ENCODE data around the gene SPOCK3.

- TF ChIP-seq CTCF (IDR thresholded peaks at IDR 0.05): no peak
- no peak for TF ChIP-seq POLR2A (IDR thresholded peaks at IDR 0.05)
Measured at GRCh38 chr4:167222099-167222498, 12.2 kb downstream of the SPOCK3 start.
